K562 (cell line): ENCODE measurements around the gene MRPL38. TPM values are rescaled to one million over a fixed set of nuclear protein-coding genes. Genes with fewer than 3 reads are reported as not detected.

Experiments
- BRCA1 ChIP-seq, 2 experiments: fragments of 450-650 bp in 1 of 2; sonication (generic) in 1 of 2; formaldehyde crosslinking in 1 of 2; IDR thresholded peaks; 2 replicates each; pipeline versions ENCODE4 v1.5.0 to v1.6.1; 2017 to 2020; ENCODE audit warnings: mild to moderate bottlenecking in 1 of 2, missing genetic modification reagents in 1 of 2
- HES1 ChIP-seq: fragments of 450-650 bp; IDR thresholded peaks from 2 replicates; pipeline ENCODE4 v1.6.1; 2016; ENCODE audit warnings: low read depth, mild to moderate bottlenecking, moderate library complexity
- MGA ChIP-seq: fragments of 450-650 bp; IDR thresholded peaks from 2 replicates; pipeline ENCODE4 v1.6.1; 2016; ENCODE audit warnings: mild to moderate bottlenecking, moderate library complexity
- NFXL1 ChIP-seq: fragments of 450-650 bp; formaldehyde crosslinking; IDR thresholded peaks from 2 replicates; pipeline ENCODE4 v1.4.0; 2021; ENCODE audit warnings: mild to moderate bottlenecking
- SMC3 ChIP-seq: conservative IDR thresholded peaks from 2 replicates; pipeline ENCODE4 v1.6.1; 2011; ENCODE audit warnings: low read depth, low read length, improper control_type of control experiment; ENCODE audit not compliant: insufficient read depth
- SP1 ChIP-seq: sonication (generic); formaldehyde crosslinking; IDR thresholded peaks from 2 replicates; pipeline ENCODE4 v1.8.1; 2022; ENCODE audit warnings: mild to moderate bottlenecking, missing genetic modification reagents
- TBP ChIP-seq: optimal IDR thresholded peaks from 2 replicates; pipeline ENCODE3; 2011; ENCODE audit warnings: low read depth, low read length, improper control_type of control experiment
- ZC3H8 ChIP-seq: fragments of 450-650 bp; IDR thresholded peaks from 2 replicates; pipeline ENCODE4 v1.6.1; 2017
- ZNF445 ChIP-seq: fragments of 250-450 bp; sonication (Bioruptor Pico); IDR thresholded peaks from 2 replicates; pipeline ENCODE4 v1.4.0; 2020; ENCODE audit warnings: low read depth, mild to moderate bottlenecking, moderate library complexity
- polyA plus RNA-seq, 8 experiments: library from polyadenylated mRNA; depleted of rRNA in 4 of 8; stranded (reverse) in 5 of 8; unstranded in 3 of 8; fragments of >200 nt; fragmentation: Nextera tagmentation in 2 of 8; fragmentation: Illumina TruSeq in 1 of 8; extraction: Ambion mirVana in 2 of 8; extraction: Trizol in 1 of 8; gene quantifications; 2 replicates each; pipeline versions ENCODE4 v1.2.1 to v1.2.3, GENCODE V29; 2011 to 2014; ENCODE audit warnings: inconsistent platforms in 1 of 8, missing spikeins in 1 of 8
- total RNA-seq, 7 experiments: library from RNA; depleted of rRNA in 6 of 7; stranded (reverse); fragments of >200 nt in 6 of 7; fragmentation: Illumina TruSeq in 2 of 7; extraction: Trizol in 2 of 7; gene quantifications; 2 replicates each; pipeline versions ENCODE4 v1.2.1 to v1.2.3, GENCODE V29; 2011 to 2021; ENCODE audit warnings: low replicate concordance in 1 of 7
- TF ChIP-seq, protein P1 (sequence below), 2 experiments: fragments of 200-800 bp in 1 of 2; sonication (Bioruptor generic) in 1 of 2; sonication (generic) in 1 of 2; formaldehyde crosslinking in 1 of 2; IDR thresholded peaks in 1 of 2; conservative IDR thresholded peaks in 1 of 2; 2 replicates each; pipeline versions ENCODE4 v1.5.0 to v1.6.1; 2016 to 2020; ENCODE audit warnings: missing compliant biosample characterization in 1 of 2, missing genetic modification characterization in 1 of 2, missing genetic modification reagents in 1 of 2
- TF ChIP-seq, protein P2 (sequence below): fragments of 450-650 bp; conservative IDR thresholded peaks from 2 replicates; pipeline ENCODE4 v1.6.1; 2016; ENCODE audit warnings: missing genetic modification characterization, low read depth, mild to moderate bottlenecking, missing compliant biosample characterization, moderate library complexity

Gene MRPL38
- total and polyA plus RNA-seq, 9 of the 15 experiments (the other 6 are each of a cell fraction or from before 2014, with no cell fraction given) = 4.5 to 154 (median 48.5) TPM

GRCh38 chr17:75896415-75897159 lies 8.1 kb downstream of the MRPL38 start, which contains the start of gene TRIM65 (continued):
- TF ChIP-seq TBP (peak; percentile 56), ZC3H8 (no peak), MGA (peak; percentile 54; the same call in 1 of the 2 replicates), HES1 (no peak), SMC3 (no peak), NFXL1 (CRISPR knock-in tag) (no peak), SP1 (CRISPR knock-in tag) (no peak), BRCA1 (IDR thresholded peaks at IDR 0.05) (no peak), BRCA1 (CRISPR knock-in tag; IDR thresholded peaks at IDR 0.05) (no peak), ZNF445 (CRISPR knock-in tag) (no peak)
- TF ChIP-seq, protein P1, sequence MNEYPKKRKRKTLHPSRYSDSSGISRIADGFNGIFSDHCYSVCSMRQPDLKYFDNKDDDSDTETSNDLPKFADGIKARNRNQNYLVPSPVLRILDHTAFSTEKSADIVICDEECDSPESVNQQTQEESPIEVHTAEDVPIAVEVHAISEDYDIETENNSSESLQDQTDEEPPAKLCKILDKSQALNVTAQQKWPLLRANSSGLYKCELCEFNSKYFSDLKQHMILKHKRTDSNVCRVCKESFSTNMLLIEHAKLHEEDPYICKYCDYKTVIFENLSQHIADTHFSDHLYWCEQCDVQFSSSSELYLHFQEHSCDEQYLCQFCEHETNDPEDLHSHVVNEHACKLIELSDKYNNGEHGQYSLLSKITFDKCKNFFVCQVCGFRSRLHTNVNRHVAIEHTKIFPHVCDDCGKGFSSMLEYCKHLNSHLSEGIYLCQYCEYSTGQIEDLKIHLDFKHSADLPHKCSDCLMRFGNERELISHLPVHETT (CRISPR knock-in tag; conservative IDR thresholded peaks at IDR 0.05 in 1 of 2, IDR thresholded peaks at IDR 0.05 in 1 of 2) = peak in 1 of 2 experiments; percentile 75; a peak in 1 of 4 replicates
- TF ChIP-seq, protein P2, sequence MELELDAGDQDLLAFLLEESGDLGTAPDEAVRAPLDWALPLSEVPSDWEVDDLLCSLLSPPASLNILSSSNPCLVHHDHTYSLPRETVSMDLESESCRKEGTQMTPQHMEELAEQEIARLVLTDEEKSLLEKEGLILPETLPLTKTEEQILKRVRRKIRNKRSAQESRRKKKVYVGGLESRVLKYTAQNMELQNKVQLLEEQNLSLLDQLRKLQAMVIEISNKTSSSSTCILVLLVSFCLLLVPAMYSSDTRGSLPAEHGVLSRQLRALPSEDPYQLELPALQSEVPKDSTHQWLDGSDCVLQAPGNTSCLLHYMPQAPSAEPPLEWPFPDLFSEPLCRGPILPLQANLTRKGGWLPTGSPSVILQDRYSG (tag) = no peak
